Right lung (tissue), 5 donors: Measurements from ENCODE around the gene CLHC1. TPM values are rescaled to one million over a fixed set of nuclear protein-coding genes. Genes with fewer than 3 reads are reported as not detected.

Experiments
- DNase-seq, 2 donors: peaks; one replicate each; pipeline ENCODE4 v3.0.0-alpha.2; 2013
- polyA plus RNA-seq, 5 donors: library from polyadenylated mRNA; unstranded; fragments of 120-200 nt; gene quantifications; one replicate each; pipeline versions ENCODE4 v1.2.1 to v1.2.3, GENCODE V29; 2013; ENCODE audit warnings: inconsistent platforms in 1 of 5, low replicate concordance in 1 of 5; ENCODE audit not compliant: insufficient read length in 5 of 5, insufficient read depth in 1 of 5

CLHC1 gene
- polyA plus RNA-seq, 5 donors, result 27.4 to 48.1 (median 32.9) TPM

- no peak for DNase-seq
Observed at GRCh38 chr2:55175254-55176093, 56.6 kb downstream of the CLHC1 start.

DNA sequence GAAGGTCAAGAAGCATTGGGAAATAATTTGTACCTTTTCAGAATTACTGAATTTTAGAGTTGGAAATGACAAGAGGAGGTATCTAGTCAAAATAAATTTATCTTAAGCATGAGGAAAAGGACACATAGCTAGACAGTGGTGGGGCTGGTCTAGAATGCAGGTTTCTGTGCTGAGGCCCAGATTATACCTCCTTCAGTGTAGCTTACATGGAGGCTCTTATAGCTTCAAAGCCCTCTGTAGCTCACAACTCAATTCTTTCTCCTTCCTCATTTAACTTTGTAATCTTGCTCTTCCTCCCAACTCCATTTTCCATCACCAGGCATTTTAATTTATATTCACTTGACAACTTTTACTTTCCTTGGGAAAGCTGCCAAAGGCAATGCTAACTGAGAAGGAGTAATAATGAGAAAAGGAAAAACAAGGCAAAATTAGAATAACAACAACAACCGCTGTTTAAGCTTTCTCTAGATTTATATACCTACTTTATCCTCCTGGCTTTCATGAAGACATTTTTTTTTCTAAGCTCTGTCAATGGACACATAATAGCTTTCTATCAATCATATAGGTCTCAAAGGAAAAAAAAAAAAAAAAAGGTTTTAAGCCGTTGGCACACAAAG, 58.5 kb downstream of the CLHC1 start:
- DNase-seq, result no peak

DNA sequence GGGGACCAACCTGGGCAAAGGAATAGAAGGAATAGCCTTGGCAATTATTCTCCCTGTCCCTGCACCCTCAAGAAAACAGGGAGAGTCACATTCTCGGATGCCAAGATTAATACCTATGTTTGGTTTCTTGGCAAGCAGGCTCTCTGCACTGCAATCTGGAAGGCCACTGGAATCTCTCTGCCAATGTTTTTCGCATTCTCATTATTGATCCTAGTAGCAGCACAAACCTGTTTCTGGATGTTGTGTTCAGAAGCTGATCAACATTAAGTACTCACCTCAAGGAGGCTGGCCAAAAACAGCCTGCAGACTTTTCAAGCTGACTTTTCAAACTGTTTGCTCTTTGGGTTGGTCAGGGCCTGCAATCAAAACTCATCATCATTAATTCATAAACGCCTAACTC, 62.2 kb downstream of the CLHC1 start:
- no peak for DNase-seq

GRCh38 chr2:55169359-55169758, 62.7 kb downstream of the CLHC1 start:
- DNase-seq, result no peak

DNA sequence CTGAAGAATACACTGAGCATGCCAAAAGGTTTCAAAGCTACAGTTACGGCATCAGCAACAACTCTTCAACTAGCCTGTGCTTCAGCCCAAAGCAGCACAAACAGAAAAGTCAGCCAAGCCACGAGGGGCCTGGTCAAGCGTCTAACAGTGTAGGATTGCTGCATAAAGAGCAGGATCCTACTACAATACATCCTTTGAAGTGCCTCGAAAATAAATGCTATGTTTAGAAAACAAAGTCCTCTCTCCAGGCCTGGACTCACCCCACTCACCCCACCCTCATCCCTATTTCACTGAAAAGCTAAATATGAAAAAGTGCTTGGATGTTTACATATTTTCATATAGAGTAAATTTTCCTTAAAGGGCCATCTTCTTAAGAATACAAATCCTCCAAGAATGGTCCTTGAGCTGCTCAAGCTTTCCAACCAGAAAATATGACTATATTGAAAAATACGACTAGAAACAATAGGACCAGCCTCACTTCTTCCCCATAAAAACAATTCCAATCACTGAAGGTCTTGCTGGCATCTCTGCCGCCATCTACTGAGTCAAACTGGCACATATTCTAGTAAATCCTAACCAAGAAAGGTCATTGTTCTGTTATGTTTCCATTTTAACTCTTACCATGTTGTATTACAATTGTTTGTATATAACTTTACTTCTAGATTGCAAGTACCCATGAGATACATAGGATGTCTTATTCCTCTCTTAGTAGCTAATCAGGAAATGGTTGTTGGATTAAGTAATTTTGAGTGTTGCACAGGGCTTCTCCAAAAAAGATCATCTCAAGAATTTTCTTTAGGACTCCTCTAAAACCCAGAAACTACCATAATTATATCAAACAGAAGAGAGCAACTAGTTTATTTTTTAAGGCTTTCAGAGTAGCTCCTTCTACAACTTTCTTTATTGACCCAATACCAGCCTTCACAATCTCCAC, 63.6 kb downstream of the CLHC1 start:
- peak; percentile 47 to 70 for DNase-seq

DNA sequence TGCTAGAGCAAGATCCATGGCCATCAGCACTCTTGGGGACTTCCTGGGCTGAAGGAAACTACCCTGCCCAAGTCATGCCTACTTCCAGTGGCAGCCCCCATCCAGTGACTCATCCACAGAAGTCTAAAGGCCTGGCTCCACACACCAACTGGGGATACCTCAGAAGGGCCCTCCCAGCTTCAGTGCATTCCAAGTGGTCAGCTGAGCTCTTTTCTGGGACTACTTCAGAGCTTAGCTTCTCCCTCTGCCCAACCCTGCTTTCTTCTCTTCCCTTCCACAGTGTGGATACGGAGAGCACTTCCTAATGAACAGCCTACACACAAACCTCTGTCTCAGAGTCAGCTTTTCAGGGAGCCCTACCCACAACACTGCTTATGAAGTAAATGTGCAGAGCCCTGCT, 66.5 kb downstream of the CLHC1 start:
- DNase-seq, result no peak

DNA sequence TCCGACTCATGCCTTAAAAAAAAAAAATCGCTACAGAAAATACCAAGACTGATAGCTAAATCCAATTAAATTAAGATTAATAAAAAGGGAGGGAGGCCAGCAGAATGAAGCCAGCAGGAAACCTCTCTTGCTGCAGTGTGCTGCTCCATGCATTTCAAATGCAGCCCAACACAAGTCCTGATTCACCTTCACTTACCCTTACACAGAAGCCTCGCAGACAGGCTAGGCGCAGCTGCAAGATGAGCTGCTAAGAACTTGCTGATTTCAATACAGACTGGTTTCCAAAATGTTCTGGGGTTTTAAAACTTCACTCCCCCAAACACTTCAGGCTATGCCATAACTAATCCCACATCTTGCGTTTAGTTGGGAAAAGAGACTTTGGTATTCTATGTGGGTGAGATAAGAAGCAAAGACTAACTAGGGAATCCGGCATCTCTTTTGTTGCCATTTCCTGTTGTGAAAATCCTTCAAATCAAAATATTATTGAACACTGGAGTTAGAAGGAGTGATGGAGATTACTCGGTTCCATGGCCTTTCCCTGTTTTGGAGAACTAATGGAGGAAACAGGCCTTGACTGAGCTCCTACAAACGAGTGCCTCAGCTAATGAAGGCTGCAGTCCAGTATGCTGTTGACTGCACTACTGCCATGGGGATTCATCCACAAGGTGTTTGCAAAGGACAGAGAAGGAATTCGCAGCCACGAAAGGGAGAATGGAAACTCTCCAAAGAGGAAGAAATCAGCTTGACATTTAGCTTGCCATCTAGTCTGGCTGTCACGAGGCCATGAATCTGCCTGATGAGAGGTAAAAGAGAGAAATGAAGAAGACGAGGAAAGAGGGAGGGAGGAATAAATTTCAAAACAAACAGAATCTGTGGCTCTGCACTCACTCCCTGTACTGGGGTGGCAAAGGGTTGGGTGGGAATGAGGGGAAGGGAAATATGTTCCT, 67.3 kb downstream of the CLHC1 start:
- no peak for DNase-seq

DNA sequence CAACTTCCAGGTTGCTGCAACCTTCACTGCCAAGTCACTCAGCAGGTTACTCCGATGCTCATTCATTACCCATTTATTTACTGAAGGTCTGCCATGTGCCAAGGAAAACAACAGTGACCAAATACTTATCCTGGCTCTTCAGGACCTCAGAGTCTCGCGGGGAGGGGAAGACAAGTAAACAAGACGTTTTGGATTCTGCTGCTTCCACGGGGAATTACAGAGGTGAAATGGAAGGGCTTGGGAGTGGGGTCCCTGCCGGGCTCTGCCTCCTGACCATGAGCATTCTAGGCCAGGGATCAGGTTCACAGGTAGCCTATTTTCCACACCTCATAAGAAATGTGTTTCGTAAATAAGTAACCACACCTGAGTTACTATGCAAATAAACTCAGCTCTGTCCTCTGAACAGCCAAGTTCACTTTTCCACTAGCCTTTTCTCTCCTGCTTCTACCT, 68.1 kb downstream of the CLHC1 start:
- no peak for DNase-seq

DNA sequence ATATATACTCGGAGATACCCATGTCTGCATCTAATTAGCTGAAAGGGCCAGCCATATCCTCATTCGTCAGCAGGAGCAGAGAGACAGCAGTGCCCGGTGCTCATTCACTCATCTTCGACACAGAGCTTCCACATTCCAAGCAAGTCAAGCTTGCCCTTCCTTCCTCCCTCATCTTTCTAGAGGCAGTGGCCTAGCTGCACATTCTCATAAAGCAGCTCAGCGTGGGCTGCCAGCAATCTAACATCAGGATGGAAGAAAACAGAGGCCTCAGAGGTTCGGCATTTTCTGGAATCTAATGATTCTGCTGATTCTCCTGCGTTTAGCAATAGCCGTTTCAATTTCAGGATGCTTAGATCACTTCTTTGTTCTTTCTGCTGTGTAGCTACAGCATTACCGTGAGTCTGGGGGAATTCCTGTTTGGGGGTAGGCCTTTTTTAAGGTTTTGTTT, 68.8 kb downstream of the CLHC1 start:
- DNase-seq, result no peak

GRCh38 chr2:55162284-55163006, 69.6 kb downstream of the CLHC1 start:
- no peak for DNase-seq

DNA sequence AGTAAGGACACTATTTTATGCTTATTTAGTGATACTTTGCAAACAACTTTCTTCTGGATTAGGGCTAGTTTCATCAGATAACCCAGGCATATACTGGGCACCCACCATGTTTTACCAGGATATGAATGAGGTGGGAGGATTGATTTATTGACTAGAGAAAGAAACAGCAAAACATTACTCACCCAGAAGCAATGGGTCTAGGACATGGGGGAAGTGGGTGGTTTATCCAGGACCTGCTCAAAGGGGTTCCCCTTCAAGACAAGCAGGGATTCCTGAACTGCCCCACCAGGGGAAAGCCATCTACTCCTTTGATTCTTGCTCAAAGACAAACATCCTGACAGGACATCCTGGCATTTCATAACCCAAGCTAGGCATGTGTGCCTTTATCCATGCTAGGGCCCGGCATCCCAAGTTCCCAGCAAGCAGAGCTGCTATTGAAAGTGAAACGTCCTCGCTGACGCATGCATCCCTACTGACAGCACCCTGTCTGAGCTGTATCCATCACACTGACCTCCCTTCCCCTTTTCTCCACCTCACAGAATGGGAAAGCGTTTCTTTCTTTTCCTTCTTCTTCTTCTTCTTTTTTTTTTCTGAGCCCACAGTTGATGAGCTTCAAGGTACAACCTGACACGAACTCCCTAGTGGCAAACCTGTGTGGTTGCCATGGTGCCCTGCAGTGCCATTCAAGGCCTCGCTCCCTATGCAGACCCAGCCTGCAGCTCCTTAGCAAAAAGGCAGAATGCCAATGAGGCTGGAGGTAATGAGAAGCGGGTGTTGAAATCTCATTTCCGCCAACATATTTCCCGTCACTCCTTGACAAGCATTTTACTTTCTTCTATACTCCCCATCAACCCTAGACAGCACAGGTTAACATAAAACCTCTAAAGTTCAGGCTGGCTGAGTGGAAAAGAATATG, 70.5 kb downstream of the CLHC1 start:
- DNase-seq, result no peak

- DNase-seq, result no peak
Observed at GRCh38 chr2:55160422-55160821, 71.7 kb downstream of the CLHC1 start.

DNA sequence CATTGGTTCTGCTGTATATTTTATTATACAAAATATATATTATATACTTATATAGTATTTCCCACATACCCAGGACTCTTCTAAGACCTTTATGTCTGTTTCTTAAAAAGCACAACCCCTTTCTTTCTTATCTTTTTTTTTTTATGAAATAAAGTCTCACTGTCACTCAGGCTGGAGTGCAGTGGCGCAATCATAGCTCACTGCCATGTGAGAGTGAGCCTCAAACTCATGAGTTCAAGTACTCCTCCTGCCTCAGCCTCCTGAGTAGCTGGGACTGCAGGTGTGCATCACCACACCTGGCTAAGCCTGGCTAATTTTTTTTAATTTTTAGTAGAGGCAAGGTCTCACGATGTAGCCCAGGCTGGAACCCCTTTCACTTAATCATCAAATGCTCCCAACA, 72.3 kb downstream of the CLHC1 start:
- DNase-seq, result no peak

- DNase-seq, result no peak
Observed at GRCh38 chr2:55159037-55159651, 72.9 kb downstream of the CLHC1 start.

- no peak for DNase-seq
Observed at GRCh38 chr2:55158111-55158814, 73.8 kb downstream of the CLHC1 start.

GRCh38 chr2:55157474-55157884, 74.6 kb downstream of the CLHC1 start:
- DNase-seq, result no peak

DNA sequence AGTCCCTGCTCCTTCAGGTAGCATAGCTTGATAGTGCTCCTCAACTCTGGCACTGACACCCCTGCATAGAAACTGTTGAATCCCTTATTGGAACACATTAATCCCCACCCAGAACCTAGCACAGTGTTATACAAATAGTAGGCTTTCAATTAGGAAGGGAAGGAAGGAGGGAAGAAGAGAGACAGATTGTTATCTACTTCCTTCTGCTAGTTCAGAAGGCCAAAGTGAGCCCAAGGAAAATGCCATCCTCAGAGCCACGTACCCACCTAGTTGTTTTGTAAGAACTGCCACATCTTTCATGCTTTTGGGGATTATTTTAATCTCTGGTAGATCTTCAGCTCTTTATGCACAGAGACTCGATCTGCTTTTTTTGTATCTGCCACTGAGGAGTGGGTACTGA, 75.1 kb downstream of the CLHC1 start:
- no peak for DNase-seq

- no peak for DNase-seq
Observed at GRCh38 chr2:55156326-55156725, 75.8 kb downstream of the CLHC1 start.
